Colon (tissue), 2 donors: ENCODE data around the gene RAPGEF1.
"Not testable (repeated sequence)": the region's sequence is repeated elsewhere in the genome, so short reads cannot be mapped to it uniquely, and the experiment has no call there.

Experiments used
- FAIRE-seq: peaks from 2 replicates; lab custom pipeline; 2012; peaks lifted over from hg19 to GRCh38; lab: Jason Lieb, UNC
- donor health status: control.
- donor health status: control.

RAPGEF1 gene

DNA sequence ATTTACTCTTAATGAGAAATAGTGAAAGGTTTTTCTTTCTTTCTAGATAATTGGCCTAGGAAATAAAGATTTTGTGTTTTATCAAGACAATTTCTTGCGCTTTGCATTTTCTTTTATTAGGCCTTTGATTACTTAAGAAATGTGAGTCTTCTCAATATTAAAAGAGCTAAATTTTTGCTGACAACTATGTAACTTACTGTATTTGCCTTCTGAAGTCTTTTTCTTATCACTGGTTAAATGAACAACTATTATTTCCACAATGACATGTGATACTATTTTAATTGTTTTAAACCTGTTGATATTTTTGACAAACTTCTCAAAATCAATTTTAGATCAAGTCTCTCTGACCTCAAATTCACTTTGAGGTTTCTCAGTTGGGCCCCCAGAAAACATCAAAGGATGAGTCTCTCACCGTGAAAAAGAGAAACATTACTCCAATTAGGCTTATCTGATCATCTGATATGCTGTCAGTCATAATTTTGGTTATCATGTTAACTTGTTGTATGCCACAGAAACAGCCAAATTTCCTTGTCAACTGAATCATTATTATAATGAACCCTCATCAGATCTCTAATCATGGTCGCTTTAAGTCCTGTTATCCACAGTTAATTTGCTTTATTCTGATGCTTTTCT is 48.8 kb downstream of the RAPGEF1 start:
- FAIRE-seq = no peak

DNA sequence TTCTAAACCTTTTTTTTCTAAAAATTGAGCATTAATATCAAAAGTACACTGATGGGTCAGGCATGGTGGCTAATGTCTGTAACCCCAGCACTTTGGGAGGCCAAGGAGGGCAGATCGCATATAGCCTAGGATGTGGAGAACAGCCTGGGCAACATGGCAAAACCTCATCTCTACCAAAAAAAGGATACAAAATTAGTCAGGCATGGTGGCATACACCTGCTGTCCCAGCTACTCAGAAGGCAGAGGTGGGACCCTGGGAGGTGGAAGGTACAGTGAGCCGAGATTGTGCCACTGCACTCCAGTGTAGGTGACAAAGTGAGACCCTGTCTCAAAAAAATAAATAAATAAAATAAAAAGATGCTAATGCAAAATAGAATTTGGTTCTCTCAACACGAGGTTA is 49.4 kb downstream of the RAPGEF1 start:
- FAIRE-seq = no peak

DNA sequence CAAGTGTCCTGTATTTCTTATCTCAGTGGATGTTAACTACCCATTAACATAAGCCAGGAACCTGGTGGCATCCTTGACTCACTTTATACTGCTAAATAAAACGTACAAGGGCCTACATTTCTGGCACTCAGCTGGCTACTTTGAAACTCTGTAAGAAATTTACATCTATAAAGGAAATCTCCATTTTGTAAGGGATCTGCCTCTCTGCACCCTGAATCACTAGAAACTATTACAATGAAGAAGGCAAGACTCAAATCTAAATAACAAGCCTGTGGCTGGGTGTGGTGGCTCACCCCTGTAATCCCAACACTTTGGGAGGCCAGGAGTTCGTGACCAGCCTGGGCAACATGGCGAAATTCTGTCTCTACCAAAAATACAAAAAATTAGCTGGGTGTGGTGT is 51.5 kb downstream of the RAPGEF1 start:
- no peak for FAIRE-seq

DNA sequence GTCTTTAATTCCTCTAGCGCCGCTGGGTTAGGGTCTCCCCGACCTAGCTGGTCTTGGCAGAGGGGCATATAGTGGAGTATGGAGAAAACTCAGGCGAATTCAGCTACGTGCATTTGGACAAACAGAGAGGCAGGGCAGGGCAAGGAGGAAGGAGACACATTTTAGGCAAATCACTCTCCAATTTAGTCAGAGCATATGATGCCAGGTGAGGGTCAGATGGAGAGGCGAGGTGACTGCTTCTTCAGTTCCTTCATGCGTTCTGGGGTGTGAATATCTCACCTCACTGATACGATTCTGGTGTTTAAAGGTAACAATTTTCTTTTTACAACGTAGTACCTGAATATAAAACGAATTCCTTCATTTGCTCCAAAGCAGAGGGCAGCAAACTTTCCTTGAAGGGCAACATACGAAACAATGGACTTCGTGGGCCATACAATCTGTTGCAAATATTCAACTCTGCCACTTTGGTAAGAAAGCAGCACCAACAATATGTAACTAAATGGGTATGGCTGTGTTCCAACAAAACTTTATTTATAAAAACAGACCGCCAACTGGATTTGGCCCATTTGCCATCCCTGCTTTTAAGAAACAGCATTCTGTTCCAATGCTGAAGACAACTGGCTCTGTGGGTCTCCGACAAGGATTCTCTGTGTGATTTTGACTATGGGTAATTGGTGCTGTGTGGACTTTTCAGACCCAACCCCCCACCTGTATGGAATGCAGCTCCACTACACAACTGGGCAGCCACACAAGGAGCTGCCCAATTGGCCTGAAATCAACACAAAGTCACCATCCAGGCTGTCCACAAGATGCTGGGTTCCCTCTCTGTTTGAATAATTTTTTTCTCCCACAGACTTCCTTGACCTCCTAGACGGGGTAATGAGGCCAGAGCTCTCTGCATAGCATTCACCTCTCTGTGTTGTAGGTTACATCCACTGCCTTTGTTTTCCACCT is 53.8 kb downstream of the RAPGEF1 start:
- FAIRE-seq = no peak

DNA sequence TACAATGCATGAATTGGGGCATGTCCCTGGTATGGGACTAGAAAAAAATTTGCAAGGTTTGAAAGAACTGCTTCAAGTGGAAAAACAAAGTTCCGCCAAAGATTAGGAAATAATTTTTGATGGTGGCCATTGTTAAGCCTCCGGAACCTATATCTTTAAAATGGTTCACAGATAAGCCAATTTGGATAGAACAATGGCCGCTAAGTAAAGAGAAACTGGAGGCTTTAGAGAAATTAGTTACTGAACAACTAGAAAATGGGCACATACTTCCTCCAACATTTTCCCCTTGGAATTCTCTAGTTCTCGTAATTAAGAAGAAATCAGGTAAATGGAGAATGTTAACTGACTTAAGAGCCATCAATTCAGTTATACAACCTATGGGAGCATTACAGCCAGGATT is 56.8 kb downstream of the RAPGEF1 start:
- FAIRE-seq = not testable (repeated sequence)

DNA sequence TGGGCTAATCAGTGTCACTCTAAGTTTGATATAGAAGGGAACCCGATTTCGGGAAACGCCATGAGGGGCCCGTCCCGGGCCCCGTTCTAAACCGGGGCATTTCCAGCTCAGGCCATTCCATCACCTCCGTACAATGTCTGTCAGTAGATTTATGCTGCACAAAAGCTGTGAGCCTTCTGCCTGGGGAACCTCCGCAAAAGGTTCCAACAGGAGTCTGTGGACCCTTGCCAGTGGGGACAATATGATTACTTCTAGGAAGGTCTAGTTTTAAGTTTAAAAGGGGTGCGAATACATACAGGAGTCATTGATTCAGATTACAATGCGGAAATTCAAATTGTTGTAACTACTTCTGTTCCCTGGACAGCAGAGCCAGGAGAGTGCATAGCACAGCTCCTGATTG is 57.6 kb downstream of the RAPGEF1 start:
- FAIRE-seq = no peak

DNA sequence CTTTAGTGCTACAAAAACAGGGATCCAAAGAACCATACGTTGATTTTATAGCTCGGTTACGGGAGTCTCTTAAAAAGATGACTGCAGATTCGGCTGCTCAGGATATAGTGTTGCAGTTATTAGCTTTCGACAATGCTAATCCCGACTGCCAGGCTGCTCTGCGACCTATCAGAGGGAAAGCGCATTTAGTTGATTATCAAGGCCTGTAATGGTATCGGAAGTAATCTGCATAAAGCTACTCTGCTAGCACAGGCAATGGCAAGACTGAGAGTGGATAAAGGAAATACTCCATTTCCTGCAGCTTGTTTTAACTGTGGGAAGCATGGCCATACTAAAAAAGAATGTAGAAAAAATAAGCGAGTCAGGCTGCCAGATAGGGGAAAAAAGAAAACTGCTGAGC is 58.0 kb downstream of the RAPGEF1 start:
- not testable (repeated sequence) for FAIRE-seq

DNA sequence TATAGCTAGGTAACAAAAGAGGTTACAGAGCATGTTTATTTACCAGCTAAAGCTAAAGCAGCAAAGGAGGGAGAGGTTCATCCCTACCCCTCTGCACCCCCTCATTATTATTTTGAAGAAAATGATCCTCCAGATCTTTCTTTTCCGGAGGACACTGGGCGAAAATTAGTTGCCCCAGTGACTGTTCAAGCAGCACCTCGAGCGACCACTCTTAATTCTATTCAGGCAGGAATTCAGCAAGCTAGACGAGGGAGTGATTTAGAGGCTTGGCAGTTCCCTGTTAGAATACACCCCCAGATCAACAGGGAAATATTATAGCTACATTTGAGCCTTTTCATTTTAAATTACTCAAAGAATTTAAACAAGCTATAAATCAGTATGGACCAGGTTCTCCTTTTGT is 58.8 kb downstream of the RAPGEF1 start:
- not testable (repeated sequence) for FAIRE-seq

DNA sequence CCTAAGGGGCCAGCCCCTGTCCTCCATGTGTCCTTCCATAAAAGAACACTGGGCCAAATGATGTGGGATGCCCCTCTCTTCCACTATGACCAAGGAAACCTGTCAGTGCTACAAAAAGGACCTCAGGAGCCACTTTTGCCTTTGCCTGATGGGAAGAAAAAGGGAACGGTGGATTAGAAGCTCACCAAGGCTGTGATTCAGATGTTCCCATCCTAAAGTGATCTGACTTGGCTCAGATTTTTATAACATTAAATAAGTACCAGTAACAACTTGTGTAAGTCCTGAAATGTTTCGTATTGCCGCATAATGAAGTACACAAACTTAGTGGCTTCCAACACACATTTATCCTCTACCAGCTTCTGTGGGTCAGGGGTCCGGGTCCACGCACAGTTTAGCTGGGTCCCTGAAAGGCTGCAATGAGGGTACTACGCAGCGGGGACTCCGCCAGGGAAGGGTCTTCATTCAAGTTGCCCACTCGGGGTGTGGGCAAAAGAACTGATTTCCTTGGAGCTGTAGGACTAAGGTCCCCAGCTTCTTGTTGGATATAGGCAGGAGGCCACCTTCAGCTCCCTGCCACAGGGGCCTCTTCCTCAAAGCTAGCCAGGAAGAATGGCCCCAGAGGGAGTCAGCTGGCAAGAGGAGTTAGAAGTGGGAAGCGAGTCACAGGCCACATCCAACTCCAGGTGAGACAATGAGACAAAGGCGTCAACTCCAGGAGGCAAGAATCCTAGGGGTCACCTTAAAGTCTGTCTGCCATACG is 60.4 kb downstream of the RAPGEF1 start:
- FAIRE-seq = no peak

DNA sequence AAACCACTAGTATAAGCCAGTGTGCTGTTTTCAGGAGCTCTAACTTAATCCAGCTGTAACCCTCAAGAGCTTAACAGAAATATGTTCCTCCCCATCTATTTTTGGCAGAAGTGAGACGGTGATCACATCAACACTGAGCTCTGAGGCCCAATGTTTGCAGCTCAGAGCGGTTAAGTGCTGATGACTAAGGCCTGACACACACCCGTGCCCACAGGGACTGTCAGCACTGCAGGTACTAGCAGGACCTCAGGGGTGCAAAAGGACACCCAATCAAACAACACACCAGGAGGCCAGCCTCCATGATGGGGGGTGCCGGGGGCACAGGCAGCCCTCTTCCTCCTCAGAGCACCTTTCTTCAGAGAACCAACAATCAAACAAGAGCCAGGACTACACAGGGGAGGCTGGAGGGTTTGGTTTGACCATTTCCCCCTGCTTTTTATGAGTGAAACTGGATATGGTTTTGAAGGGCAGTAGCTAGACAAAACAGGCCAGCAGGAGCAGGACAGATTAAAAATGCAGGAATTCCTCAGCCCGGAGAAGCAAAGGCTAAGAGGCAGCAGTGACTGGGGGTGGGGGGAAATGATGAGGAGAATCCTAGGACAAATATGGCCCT is 61.3 kb downstream of the RAPGEF1 start:
- no peak for FAIRE-seq

DNA sequence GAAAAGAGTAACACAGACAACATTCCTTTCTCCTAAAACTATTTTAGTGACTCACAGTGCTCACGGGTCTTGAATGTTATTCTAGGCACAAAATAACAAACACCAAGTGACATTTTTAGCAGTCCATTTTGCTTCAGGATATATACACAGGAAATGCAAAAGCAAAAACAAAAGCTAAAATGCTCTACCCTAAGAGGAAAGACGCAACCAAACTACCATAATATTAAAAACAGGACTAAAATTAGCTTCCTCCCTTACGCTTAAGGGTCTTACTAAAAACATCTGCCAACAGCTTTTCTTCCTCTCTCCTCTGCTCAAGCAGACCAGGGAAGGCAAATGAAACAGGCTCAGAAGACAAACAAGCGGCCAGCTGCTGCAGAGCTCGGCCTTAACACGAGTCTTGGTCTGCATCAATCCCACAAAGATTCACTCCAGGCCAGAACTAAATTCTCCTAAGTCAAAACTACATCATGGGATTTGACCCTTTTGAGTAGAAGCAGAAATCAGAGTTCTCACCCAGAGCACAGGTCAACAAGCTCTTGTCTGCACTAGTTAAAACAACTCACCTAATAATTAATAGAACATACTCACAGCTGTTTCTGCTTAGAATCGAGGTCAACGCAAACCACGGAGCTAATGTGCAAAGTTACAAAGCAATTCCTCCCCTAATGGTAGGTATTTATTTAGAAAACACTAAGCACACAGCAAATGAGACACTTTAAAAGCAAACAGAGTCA is 62.3 kb downstream of the RAPGEF1 start:
- FAIRE-seq = no peak

DNA sequence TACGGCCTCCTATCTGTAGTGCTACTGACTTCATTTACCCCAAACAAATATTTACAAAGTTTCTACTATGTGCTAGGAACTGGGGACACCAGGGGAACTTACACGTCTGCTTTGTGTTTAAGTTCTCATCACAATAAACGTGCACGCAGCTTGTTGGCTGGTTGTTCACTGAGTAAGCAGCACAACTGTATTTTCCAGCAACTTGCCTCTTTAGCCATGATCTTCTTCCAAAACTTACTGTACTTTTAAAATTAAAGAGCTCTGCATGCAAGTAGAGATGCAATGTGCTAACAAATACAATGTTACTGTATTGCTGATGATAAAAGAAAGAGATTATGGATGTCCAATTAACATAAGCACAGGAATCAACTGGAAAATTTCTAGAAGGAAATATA is 62.8 kb downstream of the RAPGEF1 start:
- no peak for FAIRE-seq

DNA sequence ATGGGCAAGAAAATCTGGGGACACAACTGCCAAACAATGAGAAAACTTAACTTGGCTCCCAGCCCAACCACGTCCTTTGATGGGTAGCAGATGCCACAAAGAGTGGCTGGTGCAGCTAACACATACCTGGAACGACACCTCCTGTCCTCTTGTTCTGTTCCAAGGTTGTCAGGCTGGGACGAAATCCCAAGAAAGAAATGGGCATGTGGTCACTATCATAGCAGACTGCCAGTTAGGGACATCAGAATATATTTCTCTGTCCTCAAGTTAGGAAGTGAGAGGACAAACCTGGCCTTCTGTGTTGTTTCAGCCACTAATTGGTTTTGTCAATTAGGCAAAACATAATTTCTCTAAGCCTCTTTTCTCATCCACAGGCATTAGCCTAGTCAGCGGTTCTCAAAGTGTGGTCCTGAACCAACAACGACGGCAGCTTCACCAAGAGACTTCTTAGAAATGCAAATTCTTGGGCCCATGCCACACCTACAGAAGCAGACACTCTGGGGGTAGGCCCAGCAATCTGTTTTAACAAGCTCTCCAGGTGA is 63.4 kb downstream of the RAPGEF1 start:
- FAIRE-seq = no peak

DNA sequence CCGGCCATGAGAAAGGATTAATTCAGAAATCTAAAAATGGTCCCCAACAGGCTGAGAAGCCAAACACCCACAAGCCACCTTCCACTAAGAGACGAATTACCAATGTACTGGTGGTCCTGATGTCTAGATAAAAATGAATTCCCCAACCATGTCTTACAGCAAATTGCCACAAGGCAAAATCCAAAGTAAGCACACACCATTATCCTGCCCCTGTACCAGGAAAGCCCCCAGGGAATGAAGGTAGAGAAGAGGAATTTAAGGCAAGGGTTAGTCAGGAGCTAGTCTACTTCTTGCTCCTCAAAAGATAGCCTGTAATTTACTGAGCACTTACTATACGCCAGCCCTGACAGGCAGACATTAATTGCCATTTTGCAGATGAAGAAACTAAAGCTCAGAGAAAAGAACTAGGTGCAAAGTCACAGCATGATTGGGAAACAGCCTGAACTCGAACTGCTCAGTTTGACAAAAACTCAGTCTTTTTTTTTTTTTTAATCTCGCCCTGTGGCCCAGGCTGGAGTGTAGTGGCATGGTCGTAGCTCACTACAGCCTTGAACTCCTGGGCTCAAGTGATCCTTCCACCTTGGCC is 64.3 kb downstream of the RAPGEF1 start:
- FAIRE-seq = no peak

DNA sequence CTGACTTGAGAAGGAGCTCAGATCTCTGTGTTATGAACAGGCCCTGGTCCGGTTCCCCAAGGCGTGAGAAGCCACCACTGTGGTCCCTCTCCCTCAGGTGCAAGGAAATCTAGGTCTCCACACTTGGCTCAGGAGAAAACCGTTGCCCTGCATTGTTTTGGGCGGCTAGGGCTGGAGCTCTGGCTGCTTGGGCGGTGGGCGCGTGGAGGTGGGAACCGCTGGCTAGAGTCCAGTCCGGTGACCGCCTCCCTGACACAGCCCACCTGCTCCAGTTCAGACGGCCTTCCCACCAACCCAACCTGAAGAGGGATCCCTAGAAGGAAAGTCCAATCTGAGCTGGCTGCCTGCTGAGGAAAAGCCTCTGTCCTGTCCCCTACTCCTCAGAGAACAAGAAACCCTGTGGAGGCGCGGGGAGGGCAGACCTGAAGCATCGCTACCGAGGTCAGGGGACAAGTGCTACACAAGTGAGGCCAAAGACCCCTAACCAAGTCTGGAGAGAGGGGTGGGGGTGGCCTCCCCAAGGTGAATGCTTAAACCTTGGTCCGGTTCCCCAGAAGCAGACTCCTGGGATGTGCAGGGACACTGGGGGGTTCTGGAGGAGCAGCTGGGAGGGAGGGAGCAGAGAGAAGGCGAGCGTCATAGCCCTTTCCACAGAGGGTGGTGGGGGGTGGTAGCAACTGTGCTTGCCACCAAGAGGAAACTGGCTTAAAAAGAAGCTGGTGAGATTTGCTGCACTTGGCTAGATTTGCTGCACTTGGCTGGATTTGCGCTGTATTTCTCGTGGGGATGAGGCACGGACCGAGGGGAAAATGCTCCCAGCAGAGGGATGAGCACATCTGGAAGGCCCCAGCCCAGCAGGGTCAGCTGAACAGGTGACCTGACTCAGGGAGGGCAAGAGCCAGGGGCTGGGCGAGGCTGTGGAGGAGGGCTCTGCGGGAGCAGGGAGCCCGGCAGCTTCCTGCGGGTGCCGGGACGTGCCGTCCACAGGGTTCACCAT is 65.2 kb downstream of the RAPGEF1 start:
- no peak for FAIRE-seq

DNA sequence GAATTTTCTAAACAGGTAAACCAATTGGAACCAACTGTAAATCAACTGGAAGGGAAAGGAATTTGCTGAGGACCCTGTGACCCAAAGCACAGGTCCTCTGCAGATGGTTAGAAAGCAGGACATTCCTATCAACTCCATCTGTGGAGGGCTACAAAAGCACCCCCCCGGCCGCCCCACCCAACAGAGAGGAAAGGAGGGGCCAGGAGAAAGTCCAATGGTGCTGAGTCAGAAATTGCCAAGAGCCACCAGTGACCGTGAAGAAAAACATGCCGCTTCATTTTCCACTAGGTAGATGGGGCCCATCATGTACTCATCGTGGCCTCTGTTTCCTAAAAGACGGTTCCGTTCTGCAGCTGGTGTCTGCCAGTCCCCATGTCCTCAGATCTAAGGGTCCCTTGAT is 66.3 kb downstream of the RAPGEF1 start:
- FAIRE-seq = no peak

DNA sequence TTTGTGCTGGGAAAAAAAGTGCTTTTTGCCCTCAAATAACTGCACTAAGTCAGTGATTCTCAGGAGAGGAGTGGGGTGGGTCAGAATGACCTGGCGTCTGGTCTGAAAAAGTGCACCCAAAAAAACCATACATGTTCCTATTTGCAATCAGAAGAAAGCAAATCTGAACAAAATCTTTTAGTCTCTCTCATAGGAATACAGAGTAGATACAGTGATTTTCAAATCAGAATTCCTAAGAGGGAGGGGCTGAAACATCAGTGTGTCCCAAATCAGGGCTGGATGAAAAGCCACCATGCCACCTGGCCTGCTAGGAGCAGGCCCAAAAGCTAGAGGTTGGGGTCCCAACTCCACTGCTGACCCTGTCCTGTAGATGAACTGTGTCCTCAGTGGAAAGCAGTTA is 66.8 kb downstream of the RAPGEF1 start:
- FAIRE-seq = no peak

DNA sequence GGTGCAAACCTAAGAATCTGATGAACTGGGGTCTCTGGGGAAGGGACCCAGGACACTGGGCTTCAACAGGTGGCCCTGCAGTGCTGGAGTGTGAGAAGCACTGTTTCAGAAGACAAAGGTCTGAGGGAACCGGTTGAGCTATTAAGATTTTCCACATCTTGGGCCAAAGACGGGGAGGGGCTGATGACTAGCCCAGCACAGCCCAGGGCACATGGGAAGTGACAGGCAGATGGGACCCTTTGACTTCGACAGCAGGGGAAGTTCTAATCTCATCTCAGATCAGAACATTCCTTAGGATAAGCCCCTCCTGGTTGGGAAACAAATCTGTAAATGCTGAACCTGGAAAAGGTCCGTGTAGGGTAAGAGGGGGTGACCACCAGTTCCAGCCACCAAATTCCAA is 67.4 kb downstream of the RAPGEF1 start:
- no peak for FAIRE-seq

DNA sequence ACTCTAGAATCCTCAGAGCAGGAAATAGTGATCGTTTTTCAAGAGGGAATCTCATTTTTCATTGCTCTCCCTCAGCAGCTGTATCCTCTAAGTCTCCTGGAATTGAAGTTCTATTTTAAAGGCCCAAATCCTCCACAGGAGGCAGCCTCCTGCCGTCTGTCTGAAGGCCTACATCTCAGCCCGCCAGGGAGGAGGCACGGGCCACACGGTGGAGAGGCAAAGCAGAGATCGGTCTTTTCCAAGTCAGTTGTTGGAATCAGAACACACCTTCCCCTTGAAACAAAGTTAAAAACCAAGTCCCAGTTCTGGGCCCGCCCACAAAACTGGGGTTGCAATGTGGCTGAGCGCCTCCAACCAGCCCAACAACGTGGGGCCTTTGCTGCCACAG is 68.7 kb downstream of the RAPGEF1 start:
- no peak for FAIRE-seq
